DMS 273 (cell line): ENCODE measurements around the gene CD86.
A peak's percentile ranks its signal among the peaks of the same experiment; 100 is the strongest.
"Not testable (repeated sequence)": the region's sequence is repeated elsewhere in the genome, so short reads cannot be mapped to it uniquely, and the experiment has no call there.

Experiments used
- DNase-seq: peaks from one replicate; lab custom pipeline; 2025; ENCODE audit not compliant: unreplicated experiment; lab: John Stamatoyannopoulos, UW

CD86 gene

GRCh38 chr3:122055215-122055614 lies at the start of gene CD86:
Gene CD86 (plus strand): TSS chr3:122055362. CDS start chr3:122055490, 128 bp downstream.
- no peak for DNase-seq

- no peak for DNase-seq
Observed at GRCh38 chr3:122006267-122006666, 48.9 kb upstream of the CD86 start.

GRCh38 chr3:122008166-122008565 lies 47.0 kb upstream of the CD86 start:
- DNase-seq: no peak

GRCh38 chr3:122010506-122010905 lies 44.7 kb upstream of the CD86 start:
- DNase-seq: no peak

- no peak for DNase-seq
Observed at GRCh38 chr3:122011396-122011795, 43.8 kb upstream of the CD86 start.

GRCh38 chr3:122012821-122013220 lies 42.3 kb upstream of the CD86 start:
- no peak for DNase-seq

GRCh38 chr3:122013448-122013925 lies 41.7 kb upstream of the CD86 start:
- no peak for DNase-seq

GRCh38 chr3:122014741-122015140 lies 40.4 kb upstream of the CD86 start:
- no peak for DNase-seq

GRCh38 chr3:122019493-122019892 lies 35.7 kb upstream of the CD86 start:
- no peak for DNase-seq

GRCh38 chr3:122021037-122021436 lies 34.1 kb upstream of the CD86 start:
- DNase-seq: no peak

- peak; percentile 44 for DNase-seq
Observed at GRCh38 chr3:122021811-122022401, 33.3 kb upstream of the CD86 start, which contains the start of gene ILDR1. Gene ILDR1 (minus strand): TSS chr3:122022247. CDS start chr3:122022077, 170 bp downstream.

GRCh38 chr3:122023335-122023910 lies 31.7 kb upstream of the CD86 start:
- DNase-seq: no peak

GRCh38 chr3:122024800-122025199 lies 30.4 kb upstream of the CD86 start:
- DNase-seq: no peak

GRCh38 chr3:122025296-122025695 lies 29.9 kb upstream of the CD86 start:
- DNase-seq: no peak

- DNase-seq: no peak
Observed at GRCh38 chr3:122030381-122031122, 24.6 kb upstream of the CD86 start.

- DNase-seq: no peak
Observed at GRCh38 chr3:122031123-122031468, 24.1 kb upstream of the CD86 start.

- DNase-seq: no peak
Observed at GRCh38 chr3:122032531-122032930, 22.6 kb upstream of the CD86 start.

GRCh38 chr3:122033023-122033422 lies 22.1 kb upstream of the CD86 start:
- no peak for DNase-seq

- not testable (repeated sequence) for DNase-seq
Observed at GRCh38 chr3:122047296-122047695, 7.9 kb upstream of the CD86 start.

GRCh38 chr3:122047773-122048172 lies 7.4 kb upstream of the CD86 start:
- DNase-seq: not testable (repeated sequence)

GRCh38 chr3:122052968-122053367 lies 2.2 kb upstream of the CD86 start:
- DNase-seq: no peak

- no peak for DNase-seq
Observed at GRCh38 chr3:122057671-122058070, 2.5 kb downstream of the CD86 start.
